Measurements from ENCODE around the gene MOV10L1. TPM values are rescaled to one million over a fixed set of nuclear protein-coding genes. Genes with fewer than 3 reads are reported as not detected.
"Not testable (repeated sequence)": the region's sequence is repeated elsewhere in the genome, so short reads cannot be mapped to it uniquely, and the experiment has no call there.

MOV10L1 gene
- polyA plus RNA-seq, 3 donors from 2014 or later: 1.4 TPM; not detected in 2

GRCh38 chr22:50131894-50132293, 42.1 kb downstream of the MOV10L1 start:
- H3K27me3 Mint-ChIP-seq (ENCODE audit: low read depth in 3 of 3): peaks cover 2 to 13% (median 6%) of the 10 kb centered on the region in 3 donors
- H3K27ac Mint-ChIP-seq: no peak overlapping the region
- H3K36me3 Mint-ChIP-seq: peaks cover 0 to 4% (median 0%) of the 10 kb centered on the region in 3 donors
- H3K4me1 Mint-ChIP-seq: no peaks in the 10 kb centered on the region
- H3K4me3 Mint-ChIP-seq: no peak overlapping the region
- DNase-seq: no peak
- no peaks in the 10 kb centered on the region for H3K9me3 Mint-ChIP-seq

DNA sequence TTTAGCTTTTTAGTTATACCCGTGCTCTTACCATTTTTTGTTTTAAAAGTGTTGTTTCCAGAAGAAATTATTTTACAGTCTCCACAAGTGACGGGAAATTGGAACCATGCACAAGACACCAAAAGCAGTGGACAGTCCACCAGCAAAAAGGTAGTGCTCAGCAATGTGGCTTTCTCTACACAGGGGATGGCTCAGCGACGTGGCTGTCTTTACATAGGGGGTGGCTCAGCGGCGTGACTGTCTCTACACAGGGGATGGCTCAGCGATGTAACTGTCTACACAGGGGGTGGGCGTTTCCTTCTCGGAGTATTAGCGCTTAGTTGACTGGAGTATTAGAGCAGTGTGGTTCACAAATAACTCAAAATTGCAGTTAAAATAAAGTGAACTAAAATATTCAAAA, 44.7 kb downstream of the MOV10L1 start:
- Mint-ChIP-seq H3K27ac (no peak overlapping the region), H3K36me3 (peaks cover 0 to 4% (median 0%) of the 10 kb centered on the region in 3 donors), H3K9me3 (no peaks in the 10 kb centered on the region), H3K4me3 (no peak overlapping the region), H3K27me3 (ENCODE audit: low read depth in 3 of 3) (peaks cover 2 to 9% (median 6%) of the 10 kb centered on the region in 3 donors), H3K4me1 (no peaks in the 10 kb centered on the region)
- no peak for DNase-seq

DNA sequence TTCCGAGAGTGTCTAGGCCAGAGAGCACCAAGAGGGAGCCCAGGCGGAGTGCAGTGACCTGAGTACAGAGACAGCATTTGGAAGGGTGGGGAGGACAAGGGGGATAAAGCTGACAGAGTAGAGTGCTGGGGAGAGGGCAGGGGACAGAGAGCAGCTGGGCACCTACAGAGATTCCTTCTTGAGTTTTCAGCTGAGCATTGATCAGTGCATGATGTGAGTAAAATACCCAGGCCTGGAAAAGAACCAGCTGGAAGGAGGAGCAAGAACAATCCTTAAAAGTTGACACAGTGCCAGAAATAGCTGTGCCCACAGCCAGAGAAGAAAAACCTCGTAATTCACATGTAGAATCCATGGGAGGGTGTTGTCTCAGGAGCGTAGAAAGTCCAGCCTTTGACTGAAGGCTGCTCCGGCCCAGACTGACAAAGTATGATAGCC, 46.8 kb downstream of the MOV10L1 start:
- no peak for DNase-seq
- no peaks in the 10 kb centered on the region for H3K9me3 Mint-ChIP-seq
- H3K36me3 Mint-ChIP-seq: no peaks in the 10 kb centered on the region
- no peaks in the 10 kb centered on the region for H3K4me1 Mint-ChIP-seq
- peaks cover 1 to 8% (median 2%) of the 10 kb centered on the region in 3 donors for H3K27me3 Mint-ChIP-seq (ENCODE audit: low read depth in 3 of 3)
- H3K27ac Mint-ChIP-seq: no peak overlapping the region
- H3K4me3 Mint-ChIP-seq: no peak overlapping the region

DNA sequence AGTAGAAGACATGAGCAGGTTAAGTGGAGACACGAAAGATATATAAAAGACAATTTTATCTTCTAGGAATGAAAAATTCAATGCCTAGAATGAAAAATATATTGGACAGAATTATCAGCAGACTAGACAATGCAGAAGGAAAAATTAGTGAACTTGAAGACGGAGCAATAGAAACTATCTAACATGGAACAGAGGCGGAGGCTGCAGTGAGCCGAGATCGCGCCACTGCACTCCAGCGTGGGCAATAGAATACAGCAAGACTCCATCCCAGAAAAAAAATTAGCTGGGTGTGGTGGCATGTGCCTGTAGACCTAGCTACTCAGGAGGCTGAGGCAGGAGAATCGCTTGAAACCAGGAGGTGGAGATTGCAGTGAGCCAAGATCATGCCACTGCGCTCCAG, 47.5 kb downstream of the MOV10L1 start:
- not testable (repeated sequence) for H3K27ac Mint-ChIP-seq; H3K36me3 Mint-ChIP-seq; H3K9me3 Mint-ChIP-seq; H3K27me3 Mint-ChIP-seq (ENCODE audit: low read depth in 3 of 3); H3K4me3 Mint-ChIP-seq; H3K4me1 Mint-ChIP-seq; DNase-seq

DNA sequence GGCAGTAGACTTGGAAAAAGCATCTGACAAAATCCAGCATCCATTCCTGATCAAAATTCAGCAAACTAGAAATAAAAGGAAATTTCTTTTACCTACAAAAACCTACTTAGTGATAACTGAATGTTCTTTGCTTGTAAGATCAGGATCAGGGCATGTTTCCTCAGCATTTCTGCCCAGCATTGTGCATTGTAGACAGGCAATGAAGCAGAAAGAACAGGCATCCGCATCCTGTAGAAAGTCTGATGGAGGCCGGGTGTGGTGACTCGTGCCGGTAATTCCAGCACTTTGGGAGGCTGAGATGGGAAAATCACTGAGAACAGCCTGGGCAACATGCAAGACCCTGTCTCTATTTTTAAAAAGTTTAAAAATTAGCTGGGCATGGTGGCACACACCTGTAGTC, 48.2 kb downstream of the MOV10L1 start:
- DNase-seq: no peak
- Mint-ChIP-seq H3K27me3 (ENCODE audit: low read depth in 3 of 3) (peaks cover 3 to 4% (median 3%) of the 10 kb centered on the region in 3 donors), H3K4me1 (no peaks in the 10 kb centered on the region), H3K9me3 (no peaks in the 10 kb centered on the region), H3K27ac (no peak overlapping the region), H3K36me3 (no peaks in the 10 kb centered on the region), H3K4me3 (no peak overlapping the region)

DNA sequence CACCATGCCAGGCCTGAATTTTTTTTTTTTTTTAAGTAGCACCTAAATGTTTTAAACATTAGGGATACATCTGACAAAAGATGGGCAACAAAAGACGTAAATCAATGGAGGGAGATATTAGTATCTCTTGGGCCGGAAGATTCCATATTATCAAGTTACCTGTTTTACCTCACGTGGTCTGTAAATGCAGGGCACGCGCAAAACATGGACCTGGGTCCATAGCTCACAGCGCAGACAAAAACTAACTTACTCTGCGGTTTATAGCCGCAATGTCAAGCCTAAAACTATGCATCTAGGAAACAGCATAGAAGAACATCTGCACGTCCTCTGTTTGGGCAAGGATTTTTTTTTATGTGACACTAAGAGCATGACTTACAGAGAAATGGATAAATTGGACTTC, 49.2 kb downstream of the MOV10L1 start:
- Mint-ChIP-seq H3K27ac (no peak overlapping the region), H3K36me3 (no peaks in the 10 kb centered on the region), H3K27me3 (ENCODE audit: low read depth in 3 of 3) (peaks cover 2 to 4% (median 3%) of the 10 kb centered on the region in 3 donors), H3K9me3 (no peaks in the 10 kb centered on the region), H3K4me1 (no peaks in the 10 kb centered on the region), H3K4me3 (no peak overlapping the region)
- no peak for DNase-seq

GRCh38 chr22:50139843-50140415, 50.1 kb downstream of the MOV10L1 start:
- DNase-seq: no peak
- H3K27ac Mint-ChIP-seq: no peak overlapping the region
- no peaks in the 10 kb centered on the region for H3K4me1 Mint-ChIP-seq
- H3K9me3 Mint-ChIP-seq: no peaks in the 10 kb centered on the region
- peaks cover 0 to 5% (median 3%) of the 10 kb centered on the region in 3 donors for H3K27me3 Mint-ChIP-seq (ENCODE audit: low read depth in 3 of 3)
- no peaks in the 10 kb centered on the region for H3K36me3 Mint-ChIP-seq
- no peak overlapping the region for H3K4me3 Mint-ChIP-seq

DNA sequence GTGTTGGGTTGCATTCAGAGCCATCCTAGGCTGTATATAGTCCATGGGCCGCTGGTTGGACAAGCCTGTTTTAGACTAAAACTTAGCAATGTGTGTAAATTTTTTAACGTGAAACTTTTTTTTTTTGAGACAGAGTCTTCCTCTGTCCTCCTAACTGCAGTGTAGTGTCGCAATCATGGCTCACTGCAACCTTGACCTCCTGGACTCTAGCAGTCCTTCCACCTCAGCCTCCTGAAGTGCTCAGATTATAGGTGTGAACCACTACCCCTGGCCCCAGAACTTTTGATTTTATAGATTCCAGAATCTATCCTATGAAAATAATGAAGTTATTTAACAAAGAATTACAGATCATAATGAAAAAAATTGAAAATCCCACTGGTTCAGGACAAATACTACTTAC, 50.8 kb downstream of the MOV10L1 start:
- Mint-ChIP-seq H3K4me1 (no peaks in the 10 kb centered on the region), H3K27me3 (ENCODE audit: low read depth in 3 of 3) (peaks cover 0 to 5% (median 3%) of the 10 kb centered on the region in 3 donors), H3K4me3 (no peak overlapping the region), H3K36me3 (no peaks in the 10 kb centered on the region), H3K27ac (no peak overlapping the region), H3K9me3 (no peaks in the 10 kb centered on the region)
- DNase-seq: no peak

- no peak for DNase-seq
- Mint-ChIP-seq H3K9me3 (no peaks in the 10 kb centered on the region), H3K4me1 (no peaks in the 10 kb centered on the region), H3K36me3 (no peaks in the 10 kb centered on the region), H3K27me3 (ENCODE audit: low read depth in 3 of 3) (peaks cover 0 to 5% (median 2%) of the 10 kb centered on the region in 3 donors), H3K4me3 (no peak overlapping the region), H3K27ac (no peak overlapping the region)
These were observed 51.7 kb downstream of the MOV10L1 start for GRCh38 chr22:50141462-50141861.

DNA sequence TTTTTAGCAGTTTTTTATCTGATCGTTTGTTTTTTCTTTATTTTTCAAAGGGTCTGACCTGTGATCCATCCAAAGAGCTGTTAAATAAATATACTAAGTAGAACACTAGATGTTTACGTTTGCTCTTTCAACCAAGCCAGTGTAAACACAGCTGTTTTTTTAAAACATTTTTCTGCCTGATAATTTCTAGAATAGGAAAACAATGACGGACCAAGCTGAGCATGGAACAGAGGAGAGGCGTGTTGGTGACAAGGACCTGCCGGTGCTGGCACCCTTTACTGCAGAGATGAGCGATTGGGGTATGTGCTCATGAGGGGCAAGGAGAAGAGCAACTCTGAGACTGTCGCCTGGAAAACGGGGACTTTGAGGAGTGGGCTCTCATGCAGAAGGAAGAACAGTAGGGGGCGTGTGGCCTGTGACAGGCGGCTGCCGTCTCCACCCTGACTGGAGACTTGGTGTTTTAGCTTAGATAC, 52.1 kb downstream of the MOV10L1 start:
- peaks cover 0 to 1% of the 10 kb centered on the region in 2 donors for H3K4me1 Mint-ChIP-seq
- H3K36me3 Mint-ChIP-seq: no peaks in the 10 kb centered on the region
- DNase-seq: no peak
- H3K27ac Mint-ChIP-seq: no peak overlapping the region
- no peaks in the 10 kb centered on the region for H3K9me3 Mint-ChIP-seq
- no peak overlapping the region for H3K4me3 Mint-ChIP-seq
- H3K27me3 Mint-ChIP-seq (ENCODE audit: low read depth in 3 of 3): peaks cover 0 to 5% (median 2%) of the 10 kb centered on the region in 3 donors

DNA sequence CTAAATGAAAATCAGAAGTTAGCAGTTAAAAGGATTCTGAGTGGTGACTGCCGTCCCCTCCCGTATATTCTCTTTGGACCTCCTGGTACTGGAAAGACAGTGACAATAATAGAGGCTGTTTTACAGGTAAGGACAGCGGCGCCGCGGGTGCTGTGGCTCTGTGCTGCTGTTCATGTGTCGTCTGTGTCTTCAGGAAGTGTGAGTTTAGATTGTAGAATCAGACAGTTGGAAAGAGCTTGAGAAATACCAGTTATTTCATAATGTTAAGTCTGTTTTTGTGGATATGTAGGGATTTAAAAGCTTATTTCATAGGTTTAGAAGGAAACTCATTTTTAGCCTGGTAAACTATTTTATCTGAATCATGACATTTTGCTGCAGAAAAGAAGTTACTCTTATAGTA, 53.3 kb downstream of the MOV10L1 start:
- H3K27ac Mint-ChIP-seq: no peak overlapping the region
- H3K9me3 Mint-ChIP-seq: no peaks in the 10 kb centered on the region
- no peak overlapping the region for H3K4me3 Mint-ChIP-seq
- no peak for DNase-seq
- H3K4me1 Mint-ChIP-seq: peaks cover 0 to 1% of the 10 kb centered on the region in 2 donors
- H3K36me3 Mint-ChIP-seq: no peaks in the 10 kb centered on the region
- H3K27me3 Mint-ChIP-seq (ENCODE audit: low read depth in 3 of 3): peaks cover 0 to 5% (median 2%) of the 10 kb centered on the region in 3 donors

- Mint-ChIP-seq H3K4me3 (no peak overlapping the region), H3K27ac (no peak overlapping the region), H3K9me3 (no peaks in the 10 kb centered on the region), H3K27me3 (ENCODE audit: low read depth in 3 of 3) (peaks cover 0 to 5% (median 2%) of the 10 kb centered on the region in 3 donors), H3K4me1 (peaks cover 0 to 1% of the 10 kb centered on the region in 2 donors), H3K36me3 (no peaks in the 10 kb centered on the region)
- DNase-seq: no peak
These were observed 54.3 kb downstream of the MOV10L1 start for GRCh38 chr22:50144005-50144614.

DNA sequence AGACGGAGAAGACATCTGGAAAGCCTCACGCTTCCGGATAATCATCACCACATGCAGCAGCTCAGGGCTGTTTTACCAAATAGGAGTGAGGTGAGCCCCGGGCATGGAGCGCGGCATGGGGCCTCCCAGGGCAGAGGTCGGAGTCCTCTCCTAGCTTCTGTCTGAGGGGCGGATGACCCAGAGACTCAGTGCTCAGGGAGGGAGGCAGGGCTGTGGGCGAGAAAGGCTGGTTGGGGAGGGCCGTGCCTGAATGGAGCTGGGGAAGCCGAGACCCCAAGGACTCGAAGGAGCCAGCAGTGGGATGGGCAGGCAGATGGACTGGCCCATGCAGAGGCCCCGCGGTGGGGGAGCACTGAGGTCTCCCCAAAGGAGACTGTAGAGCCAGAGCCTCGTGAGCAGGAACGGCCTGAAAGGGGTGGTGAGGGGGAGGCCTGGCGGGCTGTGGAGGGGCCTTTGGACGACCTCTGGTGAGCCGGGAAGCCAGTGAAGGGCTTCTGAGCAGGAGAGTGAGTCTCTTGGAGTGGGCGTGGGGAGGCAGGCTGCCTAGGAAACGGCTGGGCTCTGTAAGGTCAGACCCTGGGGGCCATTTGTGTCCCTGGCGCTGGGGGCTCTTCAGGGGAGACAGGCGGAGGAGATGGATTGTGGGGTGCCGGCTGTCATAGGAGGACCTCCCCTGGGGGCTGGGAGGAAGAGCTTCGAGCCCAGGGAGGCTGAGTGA, 56.1 kb downstream of the MOV10L1 start:
- Mint-ChIP-seq H3K9me3 (no peaks in the 10 kb centered on the region), H3K27ac (no peak overlapping the region), H3K27me3 (ENCODE audit: low read depth in 3 of 3) (peaks cover 0 to 5% (median 2%) of the 10 kb centered on the region in 3 donors), H3K4me3 (no peak overlapping the region), H3K36me3 (no peaks in the 10 kb centered on the region), H3K4me1 (peaks cover 0 to 3% of the 10 kb centered on the region in 2 donors)
- no peak for DNase-seq
